ENCODE data around the gene RMND1. TPM values are rescaled to one million over a fixed set of nuclear protein-coding genes. Genes with fewer than 3 reads are reported as not detected.

Gene RMND1
- total RNA-seq, 1 donor from 2014 or later: 27.4 TPM

- Mint-ChIP-seq H3K9me3 (no peaks in the 10 kb centered on the region), H3K36me3 (ENCODE audit: low read depth) (peaks cover 35% of the 10 kb centered on the region), H3K27ac (ENCODE audit: unreplicated experiment) (no peak overlapping the region), H3K27me3 (ENCODE audit: low read depth) (no peaks in the 10 kb centered on the region), H3K4me3 (no peak overlapping the region), H3K4me1 (no peaks in the 10 kb centered on the region)
- DNase-seq (ENCODE audit: low read depth, low spot score): no peak
- no peak for TF ChIP-seq CTCF (conservative IDR thresholded peaks at IDR 0.05)
These were observed 43.1 kb downstream of the RMND1 start for GRCh38 chr6:151408858-151409257.

GRCh38 chr6:151403919-151404308 lies 48.0 kb downstream of the RMND1 start:
- no peaks in the 10 kb centered on the region for H3K4me1 Mint-ChIP-seq
- no peaks in the 10 kb centered on the region for H3K27me3 Mint-ChIP-seq (ENCODE audit: low read depth)
- no peak overlapping the region for H3K4me3 Mint-ChIP-seq
- no peak for TF ChIP-seq CTCF (conservative IDR thresholded peaks at IDR 0.05)
- H3K36me3 Mint-ChIP-seq (ENCODE audit: low read depth): peaks cover 23% of the 10 kb centered on the region
- no peak for DNase-seq (ENCODE audit: low read depth, low spot score)
- H3K9me3 Mint-ChIP-seq: no peaks in the 10 kb centered on the region
- H3K27ac Mint-ChIP-seq (ENCODE audit: unreplicated experiment): no peak overlapping the region

- Mint-ChIP-seq H3K27ac (ENCODE audit: unreplicated experiment) (no peak overlapping the region), H3K9me3 (no peaks in the 10 kb centered on the region), H3K36me3 (ENCODE audit: low read depth) (peaks cover 17% of the 10 kb centered on the region), H3K27me3 (ENCODE audit: low read depth) (no peaks in the 10 kb centered on the region), H3K4me1 (peaks cover 9% of the 10 kb centered on the region), H3K4me3 (no peak overlapping the region)
- TF ChIP-seq CTCF (conservative IDR thresholded peaks at IDR 0.05): no peak
- no peak for DNase-seq (ENCODE audit: low read depth, low spot score)
These were observed 49.7 kb downstream of the RMND1 start for GRCh38 chr6:151402228-151402627.

DNA sequence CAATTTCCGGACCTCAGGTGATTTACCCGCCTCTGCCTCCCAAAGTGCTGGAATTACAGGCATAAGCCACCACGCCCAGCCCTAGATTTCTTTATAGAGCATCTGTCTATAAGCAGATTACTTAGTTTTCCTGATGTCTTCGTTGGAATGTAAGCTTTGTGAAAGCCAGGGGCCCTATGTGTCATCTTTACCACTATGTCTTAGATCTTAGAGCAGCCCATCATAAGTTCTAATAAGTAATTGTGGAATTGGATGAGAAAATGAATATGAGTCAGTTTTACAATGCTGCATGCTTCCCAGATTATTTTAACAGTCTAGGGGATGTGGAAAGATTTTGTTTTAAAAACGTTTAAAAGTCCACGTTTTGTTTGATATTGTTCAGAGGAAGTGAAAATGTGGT lies 51.5 kb downstream of the RMND1 start:
- peaks cover 17% of the 10 kb centered on the region for H3K36me3 Mint-ChIP-seq (ENCODE audit: low read depth)
- no peak overlapping the region for H3K27ac Mint-ChIP-seq (ENCODE audit: unreplicated experiment)
- no peak overlapping the region for H3K4me3 Mint-ChIP-seq
- DNase-seq (ENCODE audit: low read depth, low spot score): no peak
- H3K4me1 Mint-ChIP-seq: peaks cover 18% of the 10 kb centered on the region
- no peaks in the 10 kb centered on the region for H3K9me3 Mint-ChIP-seq
- no peak for TF ChIP-seq CTCF (conservative IDR thresholded peaks at IDR 0.05)
- no peaks in the 10 kb centered on the region for H3K27me3 Mint-ChIP-seq (ENCODE audit: low read depth)

- TF ChIP-seq CTCF (conservative IDR thresholded peaks at IDR 0.05): no peak
- H3K27ac Mint-ChIP-seq (ENCODE audit: unreplicated experiment): no peak overlapping the region
- H3K9me3 Mint-ChIP-seq: no peaks in the 10 kb centered on the region
- peaks cover 24% of the 10 kb centered on the region for H3K4me1 Mint-ChIP-seq
- no peaks in the 10 kb centered on the region for H3K27me3 Mint-ChIP-seq (ENCODE audit: low read depth)
- H3K4me3 Mint-ChIP-seq: no peak overlapping the region
- DNase-seq (ENCODE audit: low read depth, low spot score): no peak
- H3K36me3 Mint-ChIP-seq (ENCODE audit: low read depth): peaks cover 17% of the 10 kb centered on the region
These were observed 52.2 kb downstream of the RMND1 start for GRCh38 chr6:151399679-151400078.

- DNase-seq (ENCODE audit: low read depth, low spot score): no peak
- H3K36me3 Mint-ChIP-seq (ENCODE audit: low read depth): peaks cover 5% of the 10 kb centered on the region
- peaks cover 62% of the 10 kb centered on the region for H3K4me1 Mint-ChIP-seq
- peak overlapping the region; percentile 92 for H3K4me3 Mint-ChIP-seq
- H3K9me3 Mint-ChIP-seq: no peaks in the 10 kb centered on the region
- TF ChIP-seq CTCF (conservative IDR thresholded peaks at IDR 0.05): no peak
- no peaks in the 10 kb centered on the region for H3K27me3 Mint-ChIP-seq (ENCODE audit: low read depth)
- no peak overlapping the region for H3K27ac Mint-ChIP-seq (ENCODE audit: unreplicated experiment)
These were observed 58.5 kb downstream of the RMND1 start for GRCh38 chr6:151393410-151393809.

Data from neural crest cell (in vitro differentiated cells).